HepG2 (cell line): ENCODE results near the gene CAMTA1. TPM values are rescaled to one million over a fixed set of nuclear protein-coding genes. Genes with fewer than 3 reads are reported as not detected.

Source experiments
- ATAC-seq: fragments of 200-7000 bp; cut with Tn5 transposase; 3 replicates; pipeline ENCODE4 v1.9.1; 2020; ENCODE audit warnings: mild to moderate bottlenecking, moderate library complexity
- BruUV-seq: library from RNA; stranded (reverse); fragments of 400-500 nt; replicated peaks from 2 replicates; lab custom pipeline; 2021; lab: Mats Ljungman, UMichigan
- CTCF ChIA-PET: fragments of 300-600 bp; formaldehyde crosslinking; extraction: SDS; loops from one replicate; lab custom pipeline; 2021; ENCODE audit warnings: low total read pairs, inconsistent platforms, low intra/inter-chr PET ratio; lab: Yijun Ruan, JAX
- POLR2A ChIA-PET: fragments of 350-600 bp; sonication (Branson Sonifier 250); formaldehyde crosslinking; loops from one replicate; lab custom pipeline; 2020; ENCODE audit warnings: antibody characterized with exemption, inconsistent platforms; lab: Yijun Ruan, JAX
- DNase-seq: peaks from one replicate; pipeline ENCODE4 v3.0.0-alpha.2; 2015; ENCODE audit warnings: low spot score
- FAIRE-seq: peaks from 3 replicates; lab custom pipeline; 2011; peaks lifted over from hg19 to GRCh38; lab: Jason Lieb, UNC
- H2AFZ ChIP-seq: one replicate; pipeline ENCODE4 v1.6.1; 2011; ENCODE audit warnings: low read length, inconsistent platforms
- H3K27ac ChIP-seq: fragments of 300-600 bp; 3 replicates; pipeline ENCODE4 v1.8.0; 2011; ENCODE audit warnings: mixed run types, mild to moderate bottlenecking, mixed read lengths, low read length, inconsistent platforms; ENCODE audit not compliant: insufficient read depth; ENCODE audit errors: extremely low read length
- H3K27me3 ChIP-seq, 2 experiments: fragments of 200-600 bp in 1 of 2; 2 replicates in 1 of 2; 3 replicates in 1 of 2; pipeline versions ENCODE4 v1.6.0 to v1.8.0; 2011; ENCODE audit warnings: low read length in 2 of 2, mild to moderate bottlenecking in 2 of 2, moderate library complexity in 2 of 2, inconsistent platforms in 1 of 2; ENCODE audit not compliant: insufficient read depth in 2 of 2, control insufficient read depth in 1 of 2
- H3K36me3 ChIP-seq, 2 experiments: fragments of 200-600 bp in 1 of 2; replicated peaks in 1 of 2; 2 replicates in 1 of 2; 3 replicates in 1 of 2; pipeline versions ENCODE4 v1.5.1 to v1.8.0; 2011; ENCODE audit warnings: low read length in 2 of 2, inconsistent platforms in 1 of 2; ENCODE audit not compliant: insufficient read depth in 2 of 2, control insufficient read depth in 1 of 2
- H3K4me1 ChIP-seq: 2 replicates; pipeline ENCODE4 v1.5.1; 2012; ENCODE audit warnings: low read length, inconsistent platforms; ENCODE audit not compliant: insufficient read depth
- H3K4me2 ChIP-seq: 2 replicates; pipeline ENCODE4 v1.6.0; 2011; ENCODE audit warnings: low read depth, low read length, inconsistent platforms
- H3K4me3 ChIP-seq, 3 experiments: fragments of 200-600 bp in 1 of 3; sonication (generic), shearing (Covaris generic) in 1 of 3; replicated peaks in 1 of 3; 2 replicates each; pipeline ENCODE4 v1.5.1; 2011 to 2016; ENCODE audit warnings: low read length in 3 of 3, inconsistent platforms in 2 of 3, low read depth in 2 of 3, mild to moderate bottlenecking in 2 of 3, control low read depth in 1 of 3, mixed read lengths in 1 of 3; ENCODE audit not compliant: insufficient read depth in 1 of 3
- H3K79me2 ChIP-seq: one replicate; pipeline ENCODE4 v1.6.1; 2011; ENCODE audit warnings: low read length, inconsistent platforms; ENCODE audit not compliant: insufficient read depth
- H3K9ac ChIP-seq: 2 replicates; pipeline ENCODE4 v1.6.0; 2011; ENCODE audit warnings: mild to moderate bottlenecking, low read depth, low read length, inconsistent platforms; ENCODE audit not compliant: insufficient read depth
- H3K9me3 ChIP-seq: 2 replicates; pipeline ENCODE4 v1.5.1; 2012; ENCODE audit warnings: mild to moderate bottlenecking, low read length
- H4K20me1 ChIP-seq: 2 replicates; pipeline ENCODE4 v1.6.0; 2011; ENCODE audit warnings: inconsistent platforms, mild to moderate bottlenecking, low read length, moderate library complexity; ENCODE audit not compliant: insufficient read depth
- CTCF ChIP-seq: sonication (generic); formaldehyde crosslinking; IDR thresholded peaks from 2 replicates; pipeline ENCODE4 v1.5.0; 2020; ENCODE audit warnings: mild to moderate bottlenecking, missing genetic modification reagents, moderate library complexity
- MTF1 ChIP-seq: sonication (generic); formaldehyde crosslinking; IDR thresholded peaks from 2 replicates; pipeline ENCODE4 v1.5.0; 2020; ENCODE audit warnings: missing genetic modification reagents
- RBM22 ChIP-seq: fragments of 200-400 bp; formaldehyde crosslinking; optimal IDR thresholded peaks from 2 replicates; pipeline ENCODE3; 2017; ENCODE audit warnings: mild to moderate bottlenecking, low read length, moderate library complexity
- SMARCC2 ChIP-seq: fragments of 450-650 bp; IDR thresholded peaks from 2 replicates; pipeline ENCODE4 v1.6.1; 2017; ENCODE audit warnings: antibody characterized with exemption, mild to moderate bottlenecking
- STAT6 ChIP-seq: sonication (generic); formaldehyde crosslinking; IDR thresholded peaks from 2 replicates; pipeline ENCODE4 v1.4.0; 2020; ENCODE audit warnings: missing genetic modification reagents, mild to moderate bottlenecking, borderline replicate concordance
- SUZ12 ChIP-seq: fragments of 150-350 bp; IDR thresholded peaks from 2 replicates; pipeline ENCODE4 v1.6.1; 2014; ENCODE audit warnings: low read depth, low read length
- ZNF263 ChIP-seq: sonication (generic); formaldehyde crosslinking; IDR thresholded peaks from 2 replicates; pipeline ENCODE4 v1.4.0; 2020; ENCODE audit warnings: missing genetic modification reagents
- WGBS: methylation state at CpG from one replicate; pipeline ENCODE4 v1.1.6; 2017; ENCODE audit warnings: low lambda C conversion rate; 5-methylcytosine and 5-hydroxymethylcytosine counted together
- in situ Hi-C: cut with HindIII; loops from 2 replicates; pipeline ENCODE4 v1.10.0; 2017; ENCODE audit warnings: low pct_unique_long_range_greater_than_20kb; ENCODE audit not compliant: extremely low pct_ligation_motif_present
- intact Hi-C: fragments of 100-400 bp; cut with micrococcal nuclease; formaldehyde crosslinking; loops from one replicate; pipeline ENCODE4 v1.10.0; 2022; ENCODE audit not compliant: unreplicated experiment
- polyA plus RNA-seq, 8 experiments: library from polyadenylated mRNA; depleted of rRNA in 3 of 8; stranded (reverse) in 7 of 8; unstranded in 1 of 8; fragments of >200 nt; fragmentation: Illumina TruSeq in 4 of 8; extraction: Trizol in 4 of 8; gene quantifications; 2 replicates each; pipeline versions ENCODE4 v1.2.1 to v1.2.3, GENCODE V29; 2011 to 2016; ENCODE audit warnings: low read depth in 4 of 8, missing spikeins in 1 of 8, mixed read lengths in 1 of 8; ENCODE audit not compliant: insufficient read depth in 1 of 8
- total RNA-seq, 5 experiments: library from RNA; depleted of rRNA; stranded (reverse); fragments of >200 nt; fragmentation: Illumina TruSeq; extraction: Trizol; gene quantifications; 2 replicates each; pipeline ENCODE4 v1.2.3, GENCODE V29; 2016; ENCODE audit warnings: low read depth in 1 of 5

The CAMTA1 gene
- total and polyA plus RNA-seq, 2 of the 13 experiments (the other 11 are each of a cell fraction or from before 2014, with no cell fraction given): 25.0 to 36.4 TPM

- DNase-seq (no peak), FAIRE-seq (no peak), ATAC-seq (peak; percentile 59)
- Histone ChIP-seq H4K20me1 (no peaks in the 10 kb centered on the region), H3K4me2 (0 out of 2 replicates have a peak overlapping the region, but pooled peaks have one; percentile 12), H3K4me3 (no peak overlapping the region), H2AFZ (no peak overlapping the region), H3K27ac (no peak overlapping the region), H3K27me3 (peaks cover 4 to 37% of the 10 kb centered on the region in 2 experiments; a peak in 3 of 5 replicates), H3K79me2 (no peaks in the 10 kb centered on the region), H3K36me3 (no peaks in the 10 kb centered on the region), H3K9me3 (no peaks in the 10 kb centered on the region), H3K4me1 (0 out of 2 replicates have a peak, but pooled peaks cover 10% of the 10 kb centered on the region), H3K9ac (no peak overlapping the region)
- intact Hi-C loops: no loop called here
- in situ Hi-C loops: no loop called here
- 6% methylated on average over 8 of the region's 12 CpGs for WGBS
- no TSS peak for BruUV-seq
- ChIA-PET CTCF (no interaction called here), POLR2A (no interaction called here)
- TF ChIP-seq RBM22 (no peak), SMARCC2 (no peak), ZNF263 (CRISPR knock-in tag) (peak; percentile 43; the same call in 1 of the 2 replicates), SUZ12 (no peak), CTCF (CRISPR knock-in tag) (peak; percentile 18), STAT6 (no peak), MTF1 (no peak)
Measured at GRCh38 chr1:6960291-6960811, 175.1 kb downstream of the CAMTA1 start.
